Osteoblast (primary cell): ENCODE data around the gene NR2F6. TPM values are rescaled to one million over a fixed set of nuclear protein-coding genes. Genes with fewer than 3 reads are reported as not detected.
A peak's percentile ranks its signal among the peaks of the same experiment; 100 is the strongest.

ENCODE experiments used
- DNase-seq: peaks from one replicate; pipeline ENCODE4 v3.0.0; 2011; ENCODE audit warnings: low spot score, mixed read lengths; ENCODE audit not compliant: insufficient read length; ENCODE audit errors: missing footprints
- H2AFZ ChIP-seq: 2 replicates; pipeline ENCODE4 v1.6.0; 2011; ENCODE audit warnings: mild to moderate bottlenecking, low read length
- H3K27ac ChIP-seq: 2 replicates; pipeline ENCODE4 v1.5.1; 2011; ENCODE audit warnings: mild to moderate bottlenecking, low read depth, low read length, moderate library complexity
- H3K27me3 ChIP-seq: 2 replicates; pipeline ENCODE4 v1.6.0; 2012; ENCODE audit warnings: mild to moderate bottlenecking, control low read depth, inconsistent platforms, low read length, moderate library complexity; ENCODE audit not compliant: insufficient read depth
- H3K36me3 ChIP-seq: 2 replicates; pipeline ENCODE4 v1.5.1; 2011; ENCODE audit warnings: mild to moderate bottlenecking, low read length, control low read depth, moderate library complexity; ENCODE audit not compliant: insufficient read depth
- H3K4me1 ChIP-seq: 2 replicates; pipeline ENCODE4 v1.5.1; 2011; ENCODE audit warnings: mild to moderate bottlenecking, low read length, control low read depth, moderate library complexity; ENCODE audit not compliant: insufficient read depth
- H3K4me2 ChIP-seq: 2 replicates; pipeline ENCODE4 v1.6.0; 2011; ENCODE audit warnings: mild to moderate bottlenecking, low read length; ENCODE audit not compliant: insufficient read depth
- H3K4me3 ChIP-seq: fragments of 200-600 bp; sonication (generic); 3 replicates; pipeline ENCODE4 v1.5.1; 2012; ENCODE audit warnings: mild to moderate bottlenecking, low read length, inconsistent platforms; ENCODE audit not compliant: insufficient read depth
- H3K79me2 ChIP-seq: 2 replicates; pipeline ENCODE4 v1.6.0; 2012; ENCODE audit warnings: mild to moderate bottlenecking, low read length, control low read depth, inconsistent platforms; ENCODE audit not compliant: insufficient read depth
- H3K9me3 ChIP-seq: 2 replicates; pipeline ENCODE4 v1.5.1; 2011; ENCODE audit warnings: low read depth, low read length, control low read depth
- H4K20me1 ChIP-seq: 2 replicates; pipeline ENCODE4 v1.6.0; 2012; ENCODE audit warnings: mild to moderate bottlenecking, low read length, control low read depth; ENCODE audit not compliant: insufficient read depth
- CTCF ChIP-seq: IDR thresholded peaks from 2 replicates; pipeline ENCODE4 v1.5.1; 2011; ENCODE audit warnings: mild to moderate bottlenecking, low read depth, low read length, moderate library complexity; ENCODE audit errors: extremely low read depth
- total RNA-seq: library from RNA; depleted of rRNA; stranded (reverse); fragments of >200 nt; gene quantifications from 2 replicates; pipeline ENCODE4 v1.2.3, GENCODE V29; 2012

Gene NR2F6
- total RNA-seq, 1 donor = 32.2 TPM

DNA sequence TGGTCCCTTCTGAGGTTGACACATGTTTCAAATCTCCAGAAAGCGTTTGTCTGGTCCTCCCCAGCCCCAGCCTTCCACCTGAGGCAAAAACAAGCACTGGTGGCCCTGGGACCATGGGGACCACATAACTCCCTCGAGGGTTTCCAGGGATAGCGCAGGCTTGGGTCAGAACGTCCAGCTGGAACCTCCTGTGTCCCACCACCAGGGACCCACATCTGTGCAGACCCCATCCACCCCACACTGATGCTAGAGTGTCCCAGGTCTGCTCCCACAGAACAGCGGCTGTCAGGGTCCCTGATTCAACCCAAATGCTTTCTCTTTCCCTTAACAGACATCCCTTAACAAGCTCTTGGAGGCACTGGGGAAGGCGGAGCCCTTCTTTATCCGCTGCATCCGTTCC lies 60.1 kb downstream of the NR2F6 start:
- no peaks in the 10 kb centered on the region for H3K79me2 ChIP-seq
- no peak overlapping the region for H3K4me2 ChIP-seq
- no peak for TF ChIP-seq CTCF
- H3K4me1 ChIP-seq = no peaks in the 10 kb centered on the region
- H3K9me3 ChIP-seq = no peaks in the 10 kb centered on the region
- DNase-seq = no peak
- H4K20me1 ChIP-seq = no peaks in the 10 kb centered on the region
- no peaks in the 10 kb centered on the region for H3K27me3 ChIP-seq
- no peak overlapping the region for H3K4me3 ChIP-seq
- no peak overlapping the region for H3K27ac ChIP-seq
- H2AFZ ChIP-seq = no peak overlapping the region
- H3K36me3 ChIP-seq = peaks cover 77% of the 10 kb centered on the region

DNA sequence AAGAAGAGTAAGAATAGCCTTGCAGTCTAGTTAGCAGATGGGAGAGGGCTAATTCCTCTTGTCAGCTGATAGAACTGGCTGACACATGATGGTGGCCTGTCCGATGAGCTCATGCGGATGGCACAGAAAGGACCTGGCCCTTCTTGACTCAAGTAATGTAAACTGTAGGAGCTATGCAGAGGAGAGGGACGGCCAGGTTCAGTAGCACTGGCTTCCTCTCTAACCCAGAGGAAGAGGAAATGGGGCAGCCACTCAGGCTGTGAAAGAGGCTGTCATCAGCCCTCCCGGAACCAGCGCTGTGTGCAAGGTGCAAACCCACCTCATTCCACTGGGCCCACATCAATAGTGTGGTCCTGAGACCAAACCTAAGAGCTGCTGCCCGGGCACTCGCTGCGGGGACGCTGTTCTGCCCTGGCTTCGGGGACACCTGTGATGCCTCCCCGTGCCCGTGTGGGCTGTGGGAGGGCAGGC lies 61.3 kb downstream of the NR2F6 start:
- Histone ChIP-seq H3K79me2 (no peaks in the 10 kb centered on the region), H3K4me1 (no peaks in the 10 kb centered on the region), H3K4me2 (no peak overlapping the region), H3K27ac (no peak overlapping the region), H3K36me3 (peaks cover 74% of the 10 kb centered on the region), H4K20me1 (no peaks in the 10 kb centered on the region), H3K9me3 (no peaks in the 10 kb centered on the region), H3K4me3 (no peak overlapping the region), H3K27me3 (no peaks in the 10 kb centered on the region), H2AFZ (no peak overlapping the region)
- no peak for TF ChIP-seq CTCF
- peak; percentile 62 for DNase-seq

GRCh38 chr19:17183858-17184321 lies 61.8 kb downstream of the NR2F6 start:
- Histone ChIP-seq H3K4me3 (no peak overlapping the region), H3K4me2 (no peak overlapping the region), H3K9me3 (no peaks in the 10 kb centered on the region), H3K4me1 (no peaks in the 10 kb centered on the region), H4K20me1 (no peaks in the 10 kb centered on the region), H3K27me3 (no peaks in the 10 kb centered on the region), H3K36me3 (peaks cover 69% of the 10 kb centered on the region), H2AFZ (no peak overlapping the region), H3K27ac (no peak overlapping the region), H3K79me2 (no peaks in the 10 kb centered on the region)
- TF ChIP-seq CTCF = no peak
- peak; percentile 46 for DNase-seq

DNA sequence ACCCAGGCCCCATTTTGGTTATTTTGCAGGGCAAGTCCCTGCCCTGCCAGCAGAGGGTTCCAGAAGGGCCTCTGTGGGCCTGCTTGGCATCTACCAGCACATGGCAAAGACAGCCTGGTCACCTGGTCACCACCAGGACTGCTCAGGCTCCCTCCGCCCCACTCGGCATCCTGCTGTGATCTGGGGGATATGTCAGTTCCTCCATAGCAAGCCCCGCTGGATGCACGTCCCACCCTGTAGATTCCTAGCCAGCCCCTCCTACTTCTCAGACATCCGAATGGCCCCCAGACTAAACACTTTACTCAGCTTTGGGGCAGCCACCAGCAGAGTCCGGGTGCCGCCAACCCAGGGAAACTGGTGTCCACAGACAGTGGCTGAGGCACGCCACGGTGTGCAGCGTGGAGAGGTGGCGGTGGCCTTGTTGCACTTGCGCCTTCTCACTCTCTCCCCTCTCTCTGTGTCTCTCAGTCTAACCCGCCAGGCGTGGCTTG lies 62.4 kb downstream of the NR2F6 start:
- Histone ChIP-seq H4K20me1 (no peaks in the 10 kb centered on the region), H3K27ac (no peak overlapping the region), H3K9me3 (no peaks in the 10 kb centered on the region), H2AFZ (no peak overlapping the region), H3K27me3 (no peaks in the 10 kb centered on the region), H3K4me1 (no peaks in the 10 kb centered on the region), H3K4me2 (no peak overlapping the region), H3K4me3 (no peak overlapping the region), H3K79me2 (no peaks in the 10 kb centered on the region), H3K36me3 (peaks cover 67% of the 10 kb centered on the region)
- TF ChIP-seq CTCF = peak; percentile 7
- peak; percentile 52 for DNase-seq

Other genes starting within 250 kb of the NR2F6 start
- 0.29 and 0.36 TPM in 2 replicates for gene CPAMD8, start 219.1 kb downstream of the NR2F6 start, total RNA-seq
- gene HAUS8, start 170.5 kb downstream of the NR2F6 start, total RNA-seq = 1.8 and 2.1 TPM in 2 replicates
- gene MYO9B, start 170.1 kb downstream of the NR2F6 start, total RNA-seq = 86.9 and 96.6 TPM in 2 replicates
- gene USE1, start 30.6 kb downstream of the NR2F6 start, total RNA-seq = 22.4 and 25.7 TPM in 2 replicates
- 2.4 and 3.3 TPM in 2 replicates for gene OCEL1, start 19.7 kb downstream of the NR2F6 start, total RNA-seq
- gene USHBP1, start 18.8 kb upstream of the NR2F6 start, total RNA-seq = not detected in 2 replicates
- 74.8 and 76.7 TPM in 2 replicates for gene BABAM1, start 21.5 kb upstream of the NR2F6 start, total RNA-seq
- gene ANKLE1, start 36.0 kb upstream of the NR2F6 start, total RNA-seq = not detected in 2 replicates
- gene ABHD8, start 57.5 kb upstream of the NR2F6 start, total RNA-seq = 12.7 and 14.8 TPM in 2 replicates
- 21.8 and 40.5 TPM in 2 replicates for gene MRPL34, start 60.0 kb upstream of the NR2F6 start, total RNA-seq
- 8.5 and 11.6 TPM in 2 replicates for gene DDA1, start 63.6 kb upstream of the NR2F6 start, total RNA-seq
- gene ANO8, start 88.9 kb upstream of the NR2F6 start, total RNA-seq = 5.1 and 7.4 TPM in 2 replicates
- gene GTPBP3, start 91.6 kb upstream of the NR2F6 start, total RNA-seq = 10.9 and 14.7 TPM in 2 replicates
- gene PLVAP, start 131.4 kb upstream of the NR2F6 start, total RNA-seq = not detected in 2 replicates
- gene CCDC194, start 148.3 kb upstream of the NR2F6 start, total RNA-seq = not detected in 2 replicates
- 10.1 and 13.8 TPM in 2 replicates for gene BST2, start 159.7 kb upstream of the NR2F6 start, total RNA-seq
- 41.3 and 50.7 TPM in 2 replicates for gene MVB12A, start 174.1 kb upstream of the NR2F6 start, total RNA-seq
- gene TMEM221, start 202.7 kb upstream of the NR2F6 start, total RNA-seq = not detected in 2 replicates
- gene NXNL1, start 215.0 kb upstream of the NR2F6 start, total RNA-seq = not detected in 2 replicates
- gene SLC27A1, start 224.6 kb upstream of the NR2F6 start, total RNA-seq = 47.4 and 64.4 TPM in 2 replicates